Mesenchymal stem cell (in vitro differentiated cells and primary cell): ENCODE results near the gene CLCA1.
A peak's percentile ranks its signal among the peaks of the same experiment; 100 is the strongest.
"Not testable (repeated sequence)": the region's sequence is repeated elsewhere in the genome, so short reads cannot be mapped to it uniquely, and the experiment has no call there.

Experiments
- DNase-seq: peaks from one replicate; pipeline ENCODE4 v3.0.0-alpha.2; 2013
- H2AFZ ChIP-seq: one replicate; pipeline ENCODE4 v1.6.1; 2013; ENCODE audit warnings: low read depth, mild to moderate bottlenecking, control low read depth, inconsistent platforms, low read length, moderate library complexity
- H2AK5ac ChIP-seq: 2 replicates; pipeline ENCODE4 v1.6.1; 2013; ENCODE audit warnings: low read length, moderate library complexity, mild to moderate bottlenecking, inconsistent platforms; ENCODE audit not compliant: severe bottlenecking
- H2BK120ac ChIP-seq: one replicate; pipeline ENCODE4 v1.6.1; 2013; ENCODE audit warnings: low read depth, mild to moderate bottlenecking, inconsistent platforms, low read length, moderate library complexity
- H2BK12ac ChIP-seq, 2 experiments: one replicate each; pipeline ENCODE4 v1.6.1; 2013; ENCODE audit warnings: inconsistent platforms in 2 of 2, low read length in 2 of 2, mild to moderate bottlenecking in 2 of 2, moderate library complexity in 2 of 2, control low read depth in 1 of 2
- H2BK15ac ChIP-seq: one replicate; pipeline ENCODE4 v1.6.1; 2013; ENCODE audit warnings: mild to moderate bottlenecking, low read depth, inconsistent platforms; ENCODE audit not compliant: poor library complexity, severe bottlenecking
- H2BK5ac ChIP-seq: 2 replicates; pipeline ENCODE4 v1.6.1; 2013; ENCODE audit warnings: low read depth, mild to moderate bottlenecking, low read length, control low read depth, inconsistent platforms; ENCODE audit not compliant: poor library complexity, severe bottlenecking
- H3K14ac ChIP-seq, 2 experiments: one replicate each; pipeline ENCODE4 v1.6.1; 2013; ENCODE audit warnings: inconsistent platforms in 2 of 2, low read length in 2 of 2, control low read depth in 1 of 2, mild to moderate bottlenecking in 1 of 2, moderate library complexity in 1 of 2
- H3K18ac ChIP-seq, 2 experiments: one replicate each; pipeline ENCODE4 v1.6.1; 2013; ENCODE audit warnings: inconsistent platforms in 2 of 2, low read length in 2 of 2, control low read depth in 1 of 2, low read depth in 1 of 2, mild to moderate bottlenecking in 1 of 2
- H3K23ac ChIP-seq, 2 experiments: one replicate each; pipeline ENCODE4 v1.6.1; 2013; ENCODE audit warnings: inconsistent platforms in 2 of 2, low read length in 2 of 2, mild to moderate bottlenecking in 2 of 2, moderate library complexity in 2 of 2, control low read depth in 1 of 2
- H3K27ac ChIP-seq: 2 replicates; pipeline ENCODE4 v1.5.1; 2013; ENCODE audit warnings: mild to moderate bottlenecking, moderate library complexity, low read length, control low read depth, inconsistent platforms; ENCODE audit not compliant: poor library complexity, severe bottlenecking
- H3K27me3 ChIP-seq, 2 experiments: 2 replicates each; pipeline versions ENCODE4 v1.6.1 to v1.7.0; 2013; ENCODE audit warnings: low read length in 2 of 2, mild to moderate bottlenecking in 2 of 2, moderate library complexity in 2 of 2, control low read depth in 1 of 2, inconsistent platforms in 1 of 2; ENCODE audit not compliant: control insufficient read depth in 1 of 2, insufficient read depth in 1 of 2
- H3K36me3 ChIP-seq, 2 experiments: 2 replicates each; pipeline versions ENCODE4 v1.6.1 to v1.7.0; 2013; ENCODE audit warnings: low read length in 2 of 2, control low read depth in 1 of 2, inconsistent platforms in 1 of 2, low read depth in 1 of 2, mild to moderate bottlenecking in 1 of 2; ENCODE audit not compliant: insufficient read depth in 2 of 2, control insufficient read depth in 1 of 2
- H3K4ac ChIP-seq, 2 experiments: one replicate each; pipeline ENCODE4 v1.6.1; 2013; ENCODE audit warnings: inconsistent platforms in 2 of 2, low read length in 2 of 2, mild to moderate bottlenecking in 2 of 2, moderate library complexity in 2 of 2, control low read depth in 1 of 2, low read depth in 1 of 2
- H3K4me1 ChIP-seq: 2 replicates; pipeline ENCODE4 v1.6.1; 2013; ENCODE audit warnings: low read depth, low read length, control low read depth; ENCODE audit not compliant: control insufficient read depth, insufficient read depth
- H3K4me2 ChIP-seq: 2 replicates; pipeline ENCODE4 v1.6.1; 2013; ENCODE audit warnings: low read length, mild to moderate bottlenecking, inconsistent platforms; ENCODE audit not compliant: poor library complexity, severe bottlenecking
- H3K4me3 ChIP-seq, 2 experiments: 2 replicates each; pipeline versions ENCODE4 v1.5.1 to v1.7.0; 2013; ENCODE audit warnings: low read length in 2 of 2, mild to moderate bottlenecking in 2 of 2, control low read depth in 1 of 2, low read depth in 1 of 2; ENCODE audit not compliant: insufficient read depth in 1 of 2
- H3K79me1 ChIP-seq: replicated peaks from 2 replicates; pipeline ENCODE4 v1.6.1; 2013; ENCODE audit warnings: mild to moderate bottlenecking, control low read depth, low read length, inconsistent platforms; ENCODE audit not compliant: poor library complexity, severe bottlenecking
- H3K9ac ChIP-seq: 2 replicates; pipeline ENCODE4 v1.7.0; 2013; ENCODE audit warnings: mild to moderate bottlenecking, low read length, moderate library complexity
- H3K9me3 ChIP-seq: 2 replicates; pipeline ENCODE4 v1.7.0; 2013; ENCODE audit warnings: mild to moderate bottlenecking, low read length; ENCODE audit not compliant: control insufficient read depth
- H4K8ac ChIP-seq: one replicate; pipeline ENCODE4 v1.6.1; 2013; ENCODE audit warnings: inconsistent platforms, mild to moderate bottlenecking, low read length, moderate library complexity
- H4K91ac ChIP-seq: one replicate; pipeline ENCODE4 v1.6.1; 2013; ENCODE audit warnings: mild to moderate bottlenecking, low read length, inconsistent platforms
- WGBS: methylation state at CpG from one replicate; pipeline ENCODE4 v1.1.7; 2013; ENCODE audit warnings: mixed read lengths; 5-methylcytosine and 5-hydroxymethylcytosine counted together

CLCA1 gene

DNA sequence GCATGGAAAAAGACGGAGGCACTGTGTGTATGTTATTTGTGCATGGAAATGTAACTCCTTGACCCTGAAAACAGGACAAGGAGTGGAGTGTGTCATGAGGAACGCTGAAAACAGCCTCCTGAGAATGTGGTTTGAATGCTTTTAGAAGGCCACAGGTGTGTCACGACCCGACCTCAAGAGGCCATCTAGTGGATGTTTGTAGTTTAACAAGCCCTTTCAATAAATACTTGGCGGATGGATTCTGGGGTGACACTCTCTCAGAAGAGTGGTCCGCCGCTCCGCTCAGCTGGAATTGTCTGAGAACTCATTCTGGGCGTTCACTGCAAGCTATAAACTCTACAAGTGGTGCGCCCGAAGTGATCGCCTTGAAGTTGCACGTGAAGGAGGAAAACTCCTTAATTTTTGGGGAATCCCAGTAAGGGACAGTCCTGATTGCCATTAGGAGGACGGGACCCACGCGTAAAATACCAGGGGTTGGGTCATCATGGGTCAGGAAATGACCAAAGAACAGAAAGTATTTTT, 33.5 kb downstream of the CLCA1 start:
- H3K27ac ChIP-seq, H4K91ac ChIP-seq, H2BK5ac ChIP-seq, H2BK15ac ChIP-seq, H3K9ac ChIP-seq, H2BK12ac ChIP-seq, H3K4me1 ChIP-seq, H3K4ac ChIP-seq, H3K23ac ChIP-seq, H4K8ac ChIP-seq, H2BK120ac ChIP-seq, H3K27me3 ChIP-seq, H2AK5ac ChIP-seq, H3K36me3 ChIP-seq, H3K14ac ChIP-seq, H3K79me1 ChIP-seq, H3K4me2 ChIP-seq, H3K9me3 ChIP-seq, H3K4me3 ChIP-seq, H3K18ac ChIP-seq: not testable (repeated sequence)
- H2AFZ ChIP-seq = peak overlapping the region; percentile 57
- 35% methylated on average over 13 of the region's 16 CpGs for WGBS
- DNase-seq = peak; percentile 35

DNA sequence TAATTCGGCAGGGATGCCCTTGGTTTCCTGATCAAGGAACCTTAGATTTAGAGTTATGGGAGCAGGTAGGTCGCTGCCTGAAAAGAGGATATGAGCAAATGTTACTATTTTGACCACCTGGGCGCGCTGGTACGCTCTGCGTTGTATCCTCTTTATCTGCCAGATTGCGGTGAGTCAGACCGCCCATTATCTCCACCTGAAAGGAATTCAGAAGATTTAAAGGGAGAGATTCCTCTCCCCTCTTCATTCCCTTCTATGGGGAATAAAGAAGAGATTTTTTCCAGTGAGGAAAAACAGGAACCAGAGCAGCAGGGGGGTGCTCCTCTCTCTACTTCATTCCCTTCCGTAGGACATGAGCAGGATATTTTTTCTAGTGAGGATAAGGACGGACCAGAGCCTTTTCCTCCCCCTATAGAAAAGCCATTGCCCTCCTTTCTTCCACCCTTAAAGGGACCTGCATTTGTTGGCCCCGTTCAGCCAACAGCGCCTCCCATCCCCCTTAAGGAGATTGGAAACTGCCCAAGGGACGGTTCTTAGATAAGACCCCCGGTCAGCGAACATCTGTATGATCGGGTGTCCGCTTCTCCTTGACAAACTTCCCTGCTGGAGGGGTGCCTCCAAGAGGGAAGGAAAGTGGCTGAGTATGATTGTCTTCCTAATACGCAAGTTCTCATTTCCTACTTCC, 34.1 kb downstream of the CLCA1 start:
- no peak overlapping the region for H3K23ac ChIP-seq
- H2AFZ ChIP-seq = peak overlapping the region; percentile 14
- DNase-seq = no peak
- H3K36me3 ChIP-seq = no peaks in the 10 kb centered on the region
- no peaks in the 10 kb centered on the region for H3K79me1 ChIP-seq
- H3K4me1 ChIP-seq = peaks cover 3% of the 10 kb centered on the region
- H4K8ac ChIP-seq = no peak overlapping the region
- H2BK5ac ChIP-seq = no peak overlapping the region
- H3K4me2 ChIP-seq = no peak overlapping the region
- no peaks in the 10 kb centered on the region for H3K9me3 ChIP-seq
- no peak overlapping the region for H3K27ac ChIP-seq
- no peak overlapping the region for H2BK120ac ChIP-seq
- H3K4me3 ChIP-seq = no peak overlapping the region
- 37% methylated on average over 17 of the region's 18 CpGs for WGBS
- H3K9ac ChIP-seq = peak overlapping the region; percentile 28
- no peak overlapping the region for H3K18ac ChIP-seq
- H3K4ac ChIP-seq = no peak overlapping the region
- no peak overlapping the region for H2AK5ac ChIP-seq
- H4K91ac ChIP-seq = no peak overlapping the region
- peaks cover 0 to 5% of the 10 kb centered on the region in 2 experiments for H3K27me3 ChIP-seq
- H2BK15ac ChIP-seq = no peak overlapping the region
- peak overlapping the region in 1 of 2 experiments; percentile 43 for H2BK12ac ChIP-seq
- H3K14ac ChIP-seq = no peak overlapping the region

DNA sequence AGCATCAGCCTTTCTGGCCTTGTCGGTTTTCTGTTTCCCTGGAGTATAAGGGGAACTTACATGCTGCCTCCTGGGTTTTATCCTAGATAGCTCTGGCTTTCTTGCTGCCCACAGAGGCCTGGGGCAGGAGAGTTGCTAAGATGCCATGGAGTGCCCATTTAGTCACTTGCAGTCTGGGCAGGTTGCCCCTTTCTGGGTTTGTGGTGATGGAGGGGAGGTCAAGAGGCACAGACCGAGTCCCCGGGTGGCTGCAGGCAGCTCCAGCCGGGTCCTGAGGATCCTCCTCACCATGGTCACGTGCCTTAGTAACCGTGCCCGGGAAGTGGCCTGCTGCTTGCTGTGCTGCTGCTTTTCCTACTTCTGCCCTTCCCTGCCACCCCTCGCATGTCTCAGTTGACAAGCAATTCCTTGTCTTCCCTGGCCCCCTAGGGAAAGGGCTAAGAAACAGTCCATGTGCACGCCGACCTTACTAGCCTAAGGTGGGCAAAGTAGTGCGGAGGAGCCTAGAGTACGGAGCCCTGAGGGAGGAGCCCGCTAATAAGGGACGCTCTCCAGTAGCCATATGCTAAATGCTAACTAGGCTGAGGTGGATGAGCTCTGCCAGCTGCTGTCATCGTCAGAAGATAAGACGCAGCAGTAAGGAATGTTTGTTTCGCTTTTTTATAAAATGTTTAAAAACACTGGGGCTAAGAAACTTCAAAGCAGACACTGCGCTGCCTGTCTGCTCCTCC, 34.8 kb downstream of the CLCA1 start:
- Histone ChIP-seq H3K14ac (no peak overlapping the region), H2BK15ac (no peak overlapping the region), H3K79me1 (no peaks in the 10 kb centered on the region), H3K9ac (peak overlapping the region; percentile 28), H3K36me3 (no peaks in the 10 kb centered on the region), H2AK5ac (no peak overlapping the region), H3K18ac (peak overlapping the region; percentile 1 to 3), H3K4me1 (peaks cover 3% of the 10 kb centered on the region), H3K27me3 (peaks cover 0 to 5% of the 10 kb centered on the region in 2 experiments), H3K4me2 (no peak overlapping the region), H2AFZ (peak overlapping the region; percentile 14), H3K4ac (no peak overlapping the region), H4K8ac (no peak overlapping the region), H2BK5ac (no peak overlapping the region), H3K9me3 (no peaks in the 10 kb centered on the region), H2BK120ac (no peak overlapping the region), H4K91ac (no peak overlapping the region), H2BK12ac (no peak overlapping the region), H3K27ac (no peak overlapping the region), H3K23ac (no peak overlapping the region), H3K4me3 (no peak overlapping the region)
- 57% methylated on average over 18 of the region's 18 CpGs for WGBS
- DNase-seq = no peak

DNA sequence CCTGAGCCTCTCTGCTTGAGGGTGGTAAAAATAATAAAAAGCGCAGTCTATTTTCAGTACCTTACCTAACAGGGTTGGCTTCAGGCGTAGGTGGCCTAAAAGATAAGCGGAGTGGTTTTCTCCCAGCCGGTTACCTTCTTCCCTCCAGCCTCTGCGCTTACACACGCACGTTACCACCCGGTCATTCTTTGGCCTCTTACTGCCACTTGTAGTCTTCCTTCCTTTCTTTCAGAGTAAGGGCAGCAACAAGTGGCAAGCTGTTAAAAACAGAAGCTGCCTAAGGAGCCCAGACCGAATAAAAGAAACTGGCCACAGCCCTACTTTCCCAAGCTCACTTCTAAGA, 35.4 kb downstream of the CLCA1 start:
- Histone ChIP-seq H3K4me3 (no peak overlapping the region), H3K79me1 (no peaks in the 10 kb centered on the region), H2BK12ac (no peak overlapping the region), H3K4ac (no peak overlapping the region), H4K8ac (no peak overlapping the region), H3K14ac (no peak overlapping the region), H4K91ac (no peak overlapping the region), H3K27ac (no peak overlapping the region), H3K4me2 (no peak overlapping the region), H2BK120ac (no peak overlapping the region), H3K36me3 (no peaks in the 10 kb centered on the region), H3K27me3 (peaks cover 0 to 5% of the 10 kb centered on the region in 2 experiments), H3K23ac (no peak overlapping the region), H2BK15ac (no peak overlapping the region), H2BK5ac (no peak overlapping the region), H2AK5ac (no peak overlapping the region), H3K9me3 (no peaks in the 10 kb centered on the region), H3K18ac (no peak overlapping the region), H3K9ac (peak overlapping the region; percentile 28), H2AFZ (no peak overlapping the region), H3K4me1 (peaks cover 3% of the 10 kb centered on the region)
- no peak for DNase-seq
- WGBS = 89% methylated on average over 9 of the region's 9 CpGs
